HG03066 (cell line): ENCODE results near the gene ZBTB9.
"Not testable (repeated sequence)": the region's sequence is repeated elsewhere in the genome, so short reads cannot be mapped to it uniquely, and the experiment has no call there.

Experiments
- ATAC-seq: cut with Tn5 transposase; IDR thresholded peaks from one replicate; pipeline ENCODE4 v1.9.1; 2021; ENCODE audit warnings: low read depth; ENCODE audit not compliant: unreplicated experiment

Gene ZBTB9

DNA sequence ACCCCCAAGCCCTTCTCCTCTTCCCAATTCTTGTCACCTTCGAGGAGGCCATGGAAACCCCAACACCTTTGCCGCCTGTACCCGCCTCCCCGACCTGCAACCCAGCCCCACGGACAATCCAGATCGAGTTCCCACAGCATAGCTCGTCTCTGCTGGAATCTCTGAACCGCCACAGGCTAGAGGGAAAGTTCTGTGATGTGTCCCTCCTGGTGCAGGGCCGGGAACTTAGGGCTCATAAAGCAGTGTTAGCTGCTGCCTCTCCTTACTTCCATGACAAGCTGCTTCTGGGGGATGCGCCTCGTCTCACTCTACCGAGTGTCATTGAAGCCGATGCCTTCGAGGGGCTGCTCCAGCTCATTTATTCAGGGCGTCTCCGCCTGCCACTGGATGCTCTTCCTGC lies 675 bp downstream of the ZBTB9 start:
- no peak for ATAC-seq

DNA sequence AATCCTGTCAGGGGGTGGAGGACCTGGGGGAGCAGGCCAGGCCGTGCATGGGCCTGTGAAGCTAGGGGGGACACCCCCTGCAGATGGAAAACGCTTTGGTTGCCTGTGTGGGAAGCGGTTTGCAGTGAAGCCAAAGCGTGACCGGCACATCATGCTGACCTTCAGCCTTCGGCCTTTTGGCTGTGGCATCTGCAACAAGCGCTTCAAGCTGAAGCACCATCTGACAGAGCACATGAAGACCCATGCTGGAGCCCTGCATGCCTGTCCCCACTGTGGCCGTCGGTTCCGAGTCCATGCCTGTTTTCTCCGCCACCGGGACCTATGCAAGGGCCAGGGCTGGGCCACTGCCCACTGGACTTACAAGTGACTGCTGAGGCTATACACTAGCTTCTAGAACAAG lies 1.8 kb downstream of the ZBTB9 start:
- ATAC-seq = no peak

DNA sequence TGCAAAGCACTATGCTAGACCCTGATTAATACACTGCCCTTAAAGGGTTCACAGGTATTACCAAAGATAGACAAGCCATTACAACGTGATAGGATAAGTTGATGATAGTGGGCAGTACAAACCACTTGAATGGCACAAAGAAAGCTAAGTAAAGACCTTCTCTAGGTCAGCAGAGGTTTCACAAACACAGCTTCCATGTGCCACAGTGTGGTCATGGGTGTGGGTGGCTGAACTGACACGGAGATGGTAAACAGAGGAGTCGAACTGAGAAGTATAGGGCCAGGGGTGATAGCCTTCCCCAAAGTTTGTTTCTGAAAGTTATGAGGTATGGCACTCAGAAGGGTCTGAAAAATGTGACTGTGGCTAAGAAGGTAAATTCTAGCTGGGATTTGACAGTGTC lies 4.3 kb downstream of the ZBTB9 start:
- ATAC-seq = no peak

DNA sequence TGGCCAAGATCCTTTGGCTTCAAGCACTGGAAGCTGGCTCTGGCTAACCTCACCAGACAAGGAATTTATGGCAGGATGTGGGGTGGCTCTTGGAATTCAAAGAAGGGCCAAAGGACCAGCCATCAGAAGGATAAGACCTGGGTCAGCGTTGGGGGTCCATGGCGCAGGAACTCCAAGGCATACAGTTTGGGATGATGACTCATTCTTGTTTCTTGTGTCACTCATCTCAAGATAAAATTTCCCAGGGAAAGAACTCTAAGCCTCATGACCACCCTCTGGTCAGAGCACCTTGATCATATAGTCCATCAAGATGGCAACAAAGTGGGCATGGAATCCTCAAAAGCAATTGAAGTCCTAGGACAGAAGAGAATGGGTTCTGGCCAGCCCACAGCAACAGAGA lies 4.8 kb downstream of the ZBTB9 start:
- ATAC-seq = no peak

DNA sequence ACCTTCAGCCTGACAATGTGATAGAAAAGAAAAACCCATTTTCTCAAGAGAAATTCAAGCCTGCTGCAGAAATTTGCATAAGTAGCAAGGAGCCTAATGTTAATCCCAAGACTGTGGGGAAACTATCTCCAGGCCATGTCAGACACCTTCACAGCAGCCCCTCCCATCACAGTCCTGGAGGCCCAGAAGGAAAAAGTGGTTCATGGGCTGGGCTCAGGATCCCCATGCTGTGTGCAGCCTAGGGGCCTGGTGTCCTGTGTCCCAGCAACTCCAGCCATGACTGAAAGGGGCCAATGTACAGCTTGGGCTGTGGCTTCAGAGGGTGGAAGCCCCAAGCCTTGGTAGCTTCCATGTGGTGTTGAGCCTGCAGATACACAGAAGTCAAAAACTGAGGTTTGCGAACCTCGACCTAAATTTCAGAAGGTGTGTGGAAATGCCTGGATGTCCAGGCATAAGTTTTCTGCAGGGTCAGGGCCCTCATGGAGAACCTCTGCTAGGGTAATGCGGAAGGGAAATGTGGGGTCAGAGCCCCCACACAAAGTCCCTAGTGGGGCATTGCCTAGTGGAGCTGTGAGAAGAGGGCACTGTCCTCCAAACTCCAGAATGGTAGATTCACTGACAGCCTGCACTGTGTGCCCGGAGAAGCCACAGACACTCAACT lies 11.8 kb downstream of the ZBTB9 start:
- ATAC-seq = no peak

DNA sequence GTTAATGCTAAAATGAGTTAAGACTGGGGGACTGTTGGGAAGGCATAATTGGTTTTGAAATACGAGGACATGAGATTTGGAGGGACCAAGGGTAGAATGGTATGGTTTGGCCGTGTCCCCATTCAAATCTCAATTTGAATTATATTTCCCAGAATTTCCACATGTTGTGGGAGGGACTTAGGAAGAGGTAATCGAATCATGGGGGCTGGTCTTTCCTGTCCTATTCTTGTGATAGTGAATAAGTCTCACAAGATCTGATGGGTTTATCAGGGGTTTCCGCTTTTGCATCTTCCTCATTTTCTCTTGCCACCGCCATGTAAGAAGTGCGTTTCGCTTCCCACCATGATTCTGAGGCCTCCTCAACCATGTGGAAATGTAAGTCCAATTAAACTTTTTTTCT lies 12.7 kb downstream of the ZBTB9 start:
- ATAC-seq = no peak

DNA sequence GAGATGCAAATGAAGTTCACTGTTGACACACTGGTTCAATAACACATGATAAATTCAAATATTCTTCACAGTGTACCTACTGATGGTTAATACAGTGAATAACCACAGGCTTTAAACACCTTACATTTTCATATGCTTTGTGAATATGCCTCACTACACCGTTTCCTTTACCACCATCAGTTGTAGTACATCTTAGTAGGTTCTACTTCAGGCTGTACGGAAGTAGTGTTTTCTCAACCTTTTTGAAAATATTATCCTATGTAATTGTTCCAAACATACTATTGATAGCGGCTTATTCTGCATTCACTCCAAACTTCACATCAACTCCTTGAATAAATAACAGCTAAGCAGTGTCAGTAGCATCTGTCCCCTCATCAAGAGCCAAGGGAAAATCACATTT lies 15.3 kb downstream of the ZBTB9 start:
- ATAC-seq = no peak

DNA sequence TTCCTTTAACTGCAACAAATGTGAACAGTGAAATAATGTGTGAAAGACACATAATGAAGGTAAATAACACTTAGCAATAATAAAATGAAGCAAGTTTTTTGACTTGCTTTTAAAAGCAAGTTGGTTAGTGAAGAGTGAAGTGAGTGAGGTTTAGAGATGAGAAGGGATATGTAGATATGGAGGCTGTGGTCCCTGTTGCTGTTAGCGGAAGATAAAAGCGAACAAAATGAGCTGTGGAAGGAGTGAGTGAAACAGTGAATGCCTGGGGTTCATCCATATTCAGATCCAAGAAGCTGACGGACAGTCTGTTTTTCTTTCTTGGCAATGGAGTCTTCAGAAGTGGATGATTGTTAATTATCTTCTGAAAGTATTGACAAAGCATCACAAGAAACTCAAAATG lies 23.5 kb downstream of the ZBTB9 start:
- no peak for ATAC-seq

DNA sequence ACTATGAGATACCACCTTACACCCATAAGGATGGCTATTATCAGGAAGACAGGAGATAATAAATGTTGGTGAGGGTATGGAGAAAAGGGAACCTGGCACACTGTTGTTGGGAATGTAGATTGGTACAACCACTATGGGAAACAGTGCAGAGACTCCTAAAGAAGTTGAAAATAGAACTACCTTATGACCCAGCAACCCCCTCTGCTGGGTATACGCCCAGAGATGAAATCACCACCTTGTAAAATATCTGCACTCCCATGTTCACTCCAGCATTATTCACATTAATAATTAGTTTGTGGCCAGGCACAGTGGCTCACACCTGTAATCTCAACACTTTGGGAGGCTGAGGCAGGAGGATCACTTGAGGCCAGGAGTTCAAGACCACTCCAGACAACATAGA lies 26.8 kb downstream of the ZBTB9 start:
- no peak for ATAC-seq

DNA sequence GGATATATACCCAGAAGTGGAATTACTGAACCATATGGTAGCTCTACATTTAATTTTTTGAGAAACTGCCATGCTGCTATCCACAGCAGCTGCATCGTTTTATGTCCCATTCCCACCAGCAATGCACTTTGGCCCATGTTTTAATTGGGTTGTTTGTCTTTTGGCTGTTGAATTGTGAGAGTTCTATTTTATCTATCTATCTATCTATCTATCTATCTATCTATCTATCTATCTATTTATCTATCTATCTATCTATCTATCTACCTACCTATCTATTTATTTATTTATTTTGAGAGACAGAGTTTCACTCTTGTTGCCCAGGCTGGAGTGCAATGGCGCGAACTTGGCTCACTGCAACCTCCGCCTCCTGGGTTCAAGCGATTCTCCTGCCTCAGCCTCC lies 28.2 kb downstream of the ZBTB9 start:
- ATAC-seq = not testable (repeated sequence)

DNA sequence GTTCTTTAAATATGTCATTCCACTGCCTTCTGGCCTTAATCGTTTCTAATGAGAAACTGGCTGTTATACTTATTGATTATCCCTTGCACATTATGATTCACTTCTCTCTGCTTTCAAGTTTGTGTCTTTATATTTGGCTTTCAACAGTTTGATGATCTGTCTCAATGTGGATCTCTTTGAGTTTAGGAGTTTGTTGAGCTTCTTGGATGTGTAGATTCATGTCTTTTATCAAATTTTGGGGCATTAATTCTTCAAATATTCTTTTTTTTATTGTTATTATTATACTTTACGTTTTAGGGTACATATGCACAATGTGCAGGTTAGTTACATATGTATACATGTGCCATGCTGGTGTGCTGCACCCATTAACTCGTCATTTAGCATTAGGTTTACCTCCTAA lies 29.3 kb downstream of the ZBTB9 start:
- no peak for ATAC-seq

DNA sequence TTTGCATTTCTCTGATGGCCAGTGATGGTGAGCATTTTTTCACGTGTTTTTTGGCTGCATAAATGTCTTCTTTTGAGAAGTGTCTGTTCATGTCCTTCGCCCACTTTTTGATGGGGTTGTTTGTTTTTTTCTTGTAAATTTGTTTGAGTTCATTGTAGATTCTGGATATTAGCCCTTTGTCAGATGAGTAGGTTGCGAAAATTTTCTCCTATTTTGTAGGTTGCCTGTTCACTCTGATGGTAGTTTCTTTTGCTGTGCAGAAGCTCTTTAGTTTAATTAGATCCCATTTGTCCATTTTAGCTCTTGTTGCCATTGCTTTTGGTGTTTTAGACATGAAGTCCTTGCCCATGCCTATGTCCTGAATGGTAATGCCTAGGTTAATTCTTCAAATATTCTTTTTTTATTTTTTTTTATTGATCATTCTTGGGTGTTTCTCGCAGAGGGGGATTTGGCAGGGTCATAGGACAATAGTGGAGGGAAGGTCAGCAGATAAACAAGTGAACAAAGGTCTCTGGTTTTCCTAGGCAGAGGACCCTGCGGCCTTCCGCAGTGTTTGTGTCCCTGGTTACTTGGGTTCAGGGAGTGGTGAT lies 30.4 kb downstream of the ZBTB9 start:
- not testable (repeated sequence) for ATAC-seq

DNA sequence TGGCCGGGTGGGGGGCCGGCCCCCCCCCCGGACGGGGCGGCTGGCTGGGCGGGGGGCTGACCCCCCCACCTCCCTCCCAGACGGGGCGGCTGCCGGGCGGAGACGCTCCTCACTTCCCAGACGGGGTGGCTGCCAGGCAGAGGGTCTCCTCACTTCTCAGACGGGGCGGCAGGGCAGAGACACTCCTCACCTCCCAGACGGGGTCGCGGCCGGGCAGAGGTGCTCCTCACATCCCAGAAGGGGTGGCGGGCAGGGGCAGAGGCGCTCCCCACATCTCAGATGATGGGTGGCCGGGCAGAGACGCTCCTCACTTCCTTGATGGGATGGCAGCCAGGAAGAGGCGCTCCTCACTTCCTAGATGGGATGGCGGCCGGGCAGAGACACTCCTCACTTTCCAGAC lies 31.3 kb downstream of the ZBTB9 start:
- ATAC-seq = not testable (repeated sequence)

DNA sequence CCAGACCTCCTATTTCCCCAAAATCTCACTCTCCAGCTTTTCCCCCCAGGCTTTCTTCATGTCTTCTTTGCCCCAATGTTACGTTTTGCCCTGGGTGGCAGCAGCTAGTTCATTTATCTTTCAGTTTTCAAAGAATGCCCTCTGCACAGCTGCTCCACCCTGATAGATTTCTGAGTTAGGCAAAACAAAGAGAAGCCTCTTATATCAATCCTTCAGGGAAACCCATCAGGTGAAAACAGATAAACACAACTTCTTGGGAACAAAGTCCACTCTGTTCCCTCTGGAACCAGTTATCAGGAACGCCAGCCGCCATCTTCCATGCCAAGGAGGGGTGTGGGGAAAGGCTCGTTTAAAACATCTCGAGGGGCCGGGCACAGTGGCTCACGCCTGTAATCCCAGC lies 34.0 kb downstream of the ZBTB9 start:
- ATAC-seq = no peak

DNA sequence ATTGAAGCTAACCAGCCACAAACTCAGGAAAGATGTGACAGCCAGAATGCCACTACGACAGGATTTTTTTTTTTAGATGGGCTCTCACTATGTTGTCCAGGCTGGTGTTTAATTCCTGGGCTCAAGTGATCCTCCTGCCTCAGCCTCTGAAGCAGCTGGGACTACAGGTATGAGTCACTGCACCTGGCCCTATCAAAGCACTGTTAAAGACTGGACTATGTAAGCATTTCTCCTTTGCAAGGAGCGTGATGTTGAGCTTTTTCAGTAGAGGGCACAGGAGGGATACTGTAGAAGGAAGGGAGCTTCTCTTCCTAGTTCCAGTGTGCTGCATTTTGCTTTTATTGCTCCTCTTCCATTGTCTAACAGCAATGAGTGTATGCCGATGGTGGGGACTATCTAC lies 35.8 kb downstream of the ZBTB9 start:
- ATAC-seq = no peak

DNA sequence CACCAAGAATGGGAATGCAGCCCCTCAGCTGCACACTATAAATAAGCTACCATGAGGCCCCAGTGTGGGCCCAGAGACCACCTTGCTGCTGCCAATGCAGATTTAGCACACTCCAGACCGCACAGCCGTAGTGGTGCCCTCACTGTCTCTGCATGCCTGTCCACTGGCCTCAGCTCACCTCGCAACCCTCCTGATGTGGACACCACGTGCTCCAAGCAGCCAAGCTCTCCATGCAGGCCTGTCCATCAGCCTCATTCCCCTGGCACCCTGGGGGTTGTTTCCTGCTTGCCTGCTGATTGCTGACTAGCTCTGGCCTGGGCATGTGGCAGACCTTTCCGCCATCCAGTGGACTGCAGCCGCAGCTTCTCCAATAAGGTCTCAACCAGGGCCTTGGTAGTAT lies 36.2 kb downstream of the ZBTB9 start:
- no peak for ATAC-seq

DNA sequence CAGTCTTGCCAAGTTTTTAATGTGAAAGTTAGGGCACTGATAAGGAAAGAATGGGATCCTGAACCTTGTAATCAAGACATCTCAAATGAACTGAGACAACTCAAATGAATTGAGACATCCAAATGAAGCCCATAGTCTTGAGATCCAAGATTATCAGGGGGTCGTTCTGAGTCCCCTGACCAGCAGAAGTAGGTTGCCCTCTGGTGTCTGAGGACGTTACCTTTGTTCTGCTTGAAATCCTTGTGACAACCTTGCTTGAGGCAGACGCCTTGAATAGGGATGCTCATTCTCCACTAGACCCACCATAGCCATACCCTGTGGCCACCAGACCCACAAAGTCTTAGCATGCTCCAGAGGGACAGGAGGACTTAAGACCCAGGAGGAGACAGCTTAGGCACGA lies 37.7 kb downstream of the ZBTB9 start:
- ATAC-seq = no peak

DNA sequence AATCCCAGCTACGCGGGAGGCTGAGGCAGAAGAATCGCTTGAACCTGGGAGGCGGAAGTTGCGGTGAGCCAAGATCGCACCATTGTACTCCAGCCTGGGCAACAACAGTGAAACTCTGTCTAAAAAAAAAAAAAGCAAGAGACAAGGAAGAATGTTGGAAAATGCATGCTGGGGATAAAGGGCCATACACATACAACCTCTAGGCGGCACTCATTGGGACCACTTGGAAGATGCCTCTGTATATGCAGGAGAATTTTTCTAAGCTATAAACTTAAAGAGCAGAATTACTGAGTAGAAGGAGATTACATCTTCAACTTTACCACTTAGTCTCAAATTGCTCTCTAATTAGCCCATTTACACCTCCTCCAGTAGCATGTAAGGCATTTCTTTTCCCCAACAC lies 42.8 kb downstream of the ZBTB9 start:
- ATAC-seq = no peak

DNA sequence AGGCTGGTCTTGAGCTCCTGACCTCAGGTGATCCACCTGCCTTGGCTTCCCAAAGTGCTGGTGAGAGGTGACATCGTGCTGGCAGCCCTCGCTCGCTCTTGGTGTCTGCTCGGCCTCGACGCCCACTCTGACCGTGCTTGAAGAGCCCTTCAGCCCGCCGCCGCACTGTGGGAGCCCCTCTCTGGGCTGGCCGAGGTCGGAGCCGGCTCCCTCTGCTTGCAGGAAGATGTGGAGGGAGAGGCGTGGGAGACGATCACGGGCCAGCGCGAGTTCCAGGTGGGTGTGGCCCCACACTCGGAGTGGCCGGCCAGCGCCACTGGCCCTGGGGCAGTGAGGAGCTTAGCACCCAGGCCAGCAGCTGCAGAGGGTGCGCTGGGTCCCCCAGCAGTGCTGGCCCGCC lies 48.1 kb downstream of the ZBTB9 start:
- ATAC-seq = no peak

DNA sequence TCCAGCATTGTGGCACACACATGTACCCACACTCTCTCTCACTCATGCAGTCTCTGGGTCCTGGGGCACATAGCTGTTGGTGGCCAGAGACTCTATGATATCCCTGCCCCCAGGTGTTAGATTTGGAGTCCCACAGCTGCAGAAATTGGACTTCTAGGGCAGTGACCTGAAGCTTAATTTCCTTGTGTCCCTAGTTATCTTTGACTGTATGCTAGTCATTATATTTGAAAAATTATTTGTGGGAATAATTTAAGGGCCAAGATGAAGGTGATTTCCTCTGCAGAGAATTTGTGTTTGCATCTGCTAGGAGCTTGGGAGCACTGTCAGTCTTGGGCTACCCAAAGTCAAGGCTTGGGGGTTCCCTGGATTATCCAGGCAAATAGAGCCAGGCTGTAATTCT lies 50.1 kb downstream of the ZBTB9 start:
- no peak for ATAC-seq

DNA sequence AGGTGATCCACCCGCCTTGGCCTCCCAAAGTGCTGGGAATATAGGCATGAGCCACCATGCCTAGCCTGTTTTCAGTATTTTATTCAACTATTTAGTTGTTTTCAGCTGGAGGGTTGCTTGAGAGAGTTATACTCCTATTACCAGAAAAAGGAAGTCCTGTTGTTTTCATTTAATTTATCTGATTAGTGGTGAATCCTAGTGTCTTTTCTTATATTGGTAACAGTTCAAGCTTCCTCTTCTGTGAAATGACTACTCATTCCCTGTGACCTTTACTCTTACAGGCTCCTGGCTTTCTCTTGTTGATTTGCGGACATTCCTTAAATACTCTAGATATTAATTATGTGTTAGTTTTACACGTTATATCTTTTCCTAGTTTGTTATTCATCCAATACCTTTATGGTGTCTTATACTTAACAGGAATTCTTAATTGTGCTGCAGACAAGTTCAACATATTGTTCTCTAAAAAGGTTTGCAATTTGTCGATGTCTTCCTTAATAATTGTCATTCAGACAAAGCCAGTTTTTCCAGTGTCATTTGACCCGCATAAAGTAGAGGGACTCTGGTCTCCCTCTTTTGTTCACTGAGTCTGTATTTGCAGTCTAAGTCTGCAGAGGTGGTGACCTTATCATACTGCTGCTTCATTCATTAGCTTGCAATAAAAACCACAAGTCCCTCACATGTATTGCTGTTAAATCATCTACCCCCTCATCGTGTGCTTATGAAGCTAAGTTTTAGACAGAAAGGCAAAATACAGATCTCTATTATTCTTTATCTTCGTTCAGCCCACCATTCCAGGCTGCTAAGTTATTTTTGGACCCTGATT lies 51.4 kb downstream of the ZBTB9 start:
- ATAC-seq = no peak
